HEK293 (cell line): ENCODE data around the gene MAGEA12.
"Not testable (repeated sequence)": the region's sequence is repeated elsewhere in the genome, so short reads cannot be mapped to it uniquely, and the experiment has no call there.

Experiments used
- CTCF ChIA-PET: fragments of 350-600 bp; formaldehyde crosslinking; extraction: SDS; loops from one replicate; lab custom pipeline; 2021; ENCODE audit warnings: antibody characterized with exemption; lab: Yijun Ruan, JAX
- POLR2A ChIA-PET: fragments of 300-600 bp; formaldehyde crosslinking; extraction: SDS; loops from one replicate; lab custom pipeline; 2020; ENCODE audit warnings: antibody characterized with exemption, inconsistent platforms; lab: Yijun Ruan, JAX
- H3K27ac ChIP-seq: fragments of 200-500 bp; sonication (Bioruptor generic); 2 replicates; pipeline ENCODE4 v1.5.1; 2014; ENCODE audit warnings: low read depth, low read length, control low read depth, inconsistent platforms; ENCODE audit errors: extremely low read depth
- H3K36me3 ChIP-seq, 2 experiments: fragments of 200-500 bp in 1 of 2; sonication (Bioruptor generic) in 1 of 2; 1 replicate in 1 of 2; 2 replicates in 1 of 2; pipeline ENCODE4 v1.5.1; 2014 to 2017; ENCODE audit warnings: inconsistent platforms in 2 of 2, low read length in 2 of 2; ENCODE audit not compliant: control insufficient read depth in 2 of 2, insufficient read depth in 1 of 2
- H3K4me1 ChIP-seq: fragments of 200-500 bp; sonication (Bioruptor generic); 2 replicates; pipeline ENCODE4 v1.5.1; 2014; ENCODE audit warnings: mild to moderate bottlenecking, low read length, inconsistent platforms; ENCODE audit not compliant: control insufficient read depth, insufficient read depth
- H3K4me3 ChIP-seq: 2 replicates; pipeline ENCODE4 v1.5.1; 2011; ENCODE audit warnings: low read depth, mild to moderate bottlenecking, control low read depth, low read length, moderate library complexity
- H3K9me3 ChIP-seq: fragments of 200-500 bp; sonication (Bioruptor generic); 2 replicates; pipeline ENCODE4 v1.5.1; 2014; ENCODE audit warnings: low read depth, low read length, inconsistent platforms; ENCODE audit not compliant: control insufficient read depth, insufficient read depth
- ZNF223 ChIP-seq: fragments of 450-650 bp; formaldehyde crosslinking; IDR thresholded peaks from 2 replicates; pipeline ENCODE4 v1.5.1; 2016; ENCODE audit warnings: missing biosample characterization, missing genetic modification characterization
- ZNF555 ChIP-seq: fragments of 450-650 bp; formaldehyde crosslinking; conservative IDR thresholded peaks from 2 replicates; pipeline ENCODE4 v1.5.1; 2017; ENCODE audit warnings: missing biosample characterization, mild to moderate bottlenecking, missing genetic modification characterization, inconsistent platforms
- ZNF664 ChIP-seq: fragments of 450-650 bp; formaldehyde crosslinking; IDR thresholded peaks from 2 replicates; pipeline ENCODE4 v1.5.1; 2016; ENCODE audit warnings: missing biosample characterization, missing genetic modification characterization

The MAGEA12 gene

DNA sequence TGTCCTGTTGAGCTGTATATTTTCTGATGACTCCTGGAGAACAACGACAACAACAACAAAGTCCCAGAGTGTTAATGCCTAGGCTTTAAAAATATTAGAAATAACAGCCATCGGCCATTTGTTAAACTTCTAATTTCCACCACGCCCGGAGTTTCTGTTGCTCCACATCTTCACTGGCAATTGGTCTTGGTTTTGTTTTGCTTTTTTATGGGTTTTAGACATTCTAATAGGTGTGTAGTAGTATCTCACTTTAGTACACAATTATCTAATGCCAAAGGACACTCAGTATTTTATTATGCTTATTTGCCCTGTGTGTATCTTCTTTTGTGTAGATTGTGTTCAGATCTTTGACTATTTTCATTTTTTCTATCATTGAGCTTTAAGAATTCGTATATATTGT, 5.0 kb downstream of the MAGEA12 start:
- POLR2A ChIA-PET = no interaction called here
- CTCF ChIA-PET = interaction anchor here (0.6 kb wide), 1 partner anchor 258 kb away, joined by 5 read pairs; no protein-coding TSS in a partner anchor
- H3K27ac ChIP-seq = no peak overlapping the region
- no peaks in the 10 kb centered on the region for H3K9me3 ChIP-seq
- H3K36me3 ChIP-seq = no peaks in the 10 kb centered on the region
- TF ChIP-seq ZNF664 (tag by site-specific recombination) (peak; percentile 72), ZNF223 (tag by site-specific recombination) (no peak), ZNF555 (tag by site-specific recombination) (no peak)
- H3K4me3 ChIP-seq = no peak overlapping the region
- H3K4me1 ChIP-seq = no peaks in the 10 kb centered on the region

DNA sequence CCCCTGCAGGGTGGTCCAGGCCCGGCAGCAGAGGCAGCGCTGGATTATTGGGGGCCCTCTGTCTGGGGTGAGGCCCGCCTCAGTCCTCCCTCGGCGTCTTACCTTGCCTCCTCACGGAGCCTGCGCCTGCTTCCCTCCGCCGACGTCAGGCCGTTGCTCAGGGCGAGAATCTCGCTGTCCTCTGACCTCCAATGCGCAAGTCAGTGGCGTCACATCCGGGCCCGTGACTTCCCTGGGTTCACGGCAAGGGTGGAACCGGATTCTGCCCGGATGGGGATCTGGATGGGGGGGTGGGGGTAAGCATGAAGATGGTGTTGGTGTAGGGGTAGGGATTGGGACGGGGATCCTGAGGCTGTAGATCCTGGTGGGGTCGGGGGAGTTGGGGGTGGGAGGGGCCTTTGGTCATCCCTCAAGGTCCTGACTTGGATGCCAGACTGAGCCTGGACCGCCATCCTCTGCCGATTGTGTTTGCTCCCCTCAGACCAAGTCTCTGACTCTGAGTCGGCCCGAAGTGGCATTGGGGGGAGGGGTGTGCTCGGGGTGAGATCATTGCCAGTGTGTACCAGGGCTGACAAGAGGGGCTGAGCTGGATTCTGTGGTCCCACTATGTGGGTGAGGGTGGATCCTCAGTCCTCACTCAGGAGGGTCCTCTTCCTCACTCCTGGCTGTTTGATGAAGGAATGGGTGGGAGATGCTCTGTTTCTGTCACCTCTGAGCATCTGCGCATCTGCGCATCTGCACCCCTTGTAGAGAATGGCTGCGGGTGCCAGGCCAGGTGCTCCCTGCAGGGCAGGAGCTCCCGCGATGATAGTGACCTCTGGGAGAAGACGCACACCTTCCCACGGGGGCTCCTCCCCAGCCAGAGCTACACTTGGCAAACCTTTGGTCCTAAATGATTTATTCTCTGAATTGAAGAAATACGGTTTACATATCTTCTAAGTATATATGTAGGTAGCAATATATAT, 20.4 kb downstream of the MAGEA12 start, which contains the start of gene MAGEA2:
TSS of gene MAGEA2 (minus strand) at position 157 of the 965 bp plus-strand sequence. CDS start 2,479 bp downstream, outside the sequence.
- H3K27ac ChIP-seq, CTCF ChIA-PET, H3K36me3 ChIP-seq, H3K4me3 ChIP-seq, H3K9me3 ChIP-seq, H3K4me1 ChIP-seq, POLR2A ChIA-PET: not testable (repeated sequence)

GRCh38 chrX:152754871-152755270, 21.3 kb downstream of the MAGEA12 start:
- H3K36me3 ChIP-seq, CTCF ChIA-PET, POLR2A ChIA-PET, H3K4me1 ChIP-seq, H3K4me3 ChIP-seq, H3K27ac ChIP-seq, H3K9me3 ChIP-seq: not testable (repeated sequence)

GRCh38 chrX:152758918-152759317, 25.4 kb downstream of the MAGEA12 start, which contains the start of gene CSAG3:
TSS of gene CSAG3 (plus strand) at chrX:152759218.
- H3K4me3 ChIP-seq, H3K36me3 ChIP-seq, POLR2A ChIA-PET, H3K9me3 ChIP-seq, H3K4me1 ChIP-seq, CTCF ChIA-PET, H3K27ac ChIP-seq: not testable (repeated sequence)

- H3K4me3 ChIP-seq, H3K27ac ChIP-seq, H3K4me1 ChIP-seq, POLR2A ChIA-PET, H3K36me3 ChIP-seq, H3K9me3 ChIP-seq, CTCF ChIA-PET: not testable (repeated sequence)
Observed at GRCh38 chrX:152759544-152759943, 26.0 kb downstream of the MAGEA12 start.

DNA sequence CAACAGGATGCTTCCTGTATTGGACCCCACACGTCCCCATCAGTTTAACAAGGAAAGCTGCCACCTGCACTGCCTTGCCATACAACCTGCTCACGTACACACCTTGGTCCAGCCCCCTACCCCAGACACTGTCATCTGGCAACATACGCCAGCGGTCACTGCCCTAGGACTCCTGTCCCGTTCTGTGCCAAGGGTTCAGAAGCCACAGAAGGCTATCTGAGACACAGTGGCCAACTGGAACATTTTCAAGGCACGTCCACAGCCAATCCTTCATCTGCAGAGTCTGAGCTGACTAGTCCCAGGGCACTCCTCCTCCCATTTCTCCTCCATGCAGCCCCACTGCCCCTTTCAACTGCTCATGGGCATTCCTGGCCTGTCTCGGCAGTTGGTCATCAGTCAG, 28.0 kb downstream of the MAGEA12 start:
- H3K9me3 ChIP-seq, CTCF ChIA-PET, H3K36me3 ChIP-seq, H3K27ac ChIP-seq, H3K4me1 ChIP-seq, POLR2A ChIA-PET, H3K4me3 ChIP-seq: not testable (repeated sequence)

DNA sequence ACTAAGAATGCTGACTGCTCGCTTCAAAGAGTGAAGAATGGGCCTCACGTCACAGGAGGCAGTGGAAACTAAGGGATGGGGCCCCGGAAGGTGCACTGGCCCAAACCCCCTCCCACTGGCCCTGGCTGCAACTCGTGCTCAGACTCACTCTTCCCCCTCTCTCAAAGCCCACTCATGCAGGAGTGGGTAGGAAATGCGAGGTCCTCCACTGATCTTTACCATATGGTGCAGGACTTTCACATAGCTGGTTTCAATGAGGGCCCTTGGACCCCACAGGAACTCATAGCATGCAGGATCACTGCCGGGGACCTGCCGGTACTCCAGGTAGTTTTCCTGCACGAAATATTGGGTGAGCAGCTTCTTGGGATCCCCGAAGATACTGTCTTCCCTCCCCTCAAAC, 33.0 kb downstream of the MAGEA12 start:
- H3K4me1 ChIP-seq, H3K27ac ChIP-seq, POLR2A ChIA-PET, H3K4me3 ChIP-seq, CTCF ChIA-PET, H3K9me3 ChIP-seq, H3K36me3 ChIP-seq: not testable (repeated sequence)

GRCh38 chrX:152769549-152770289, 36.2 kb downstream of the MAGEA12 start, which contains the start of gene MAGEA6:
TSS of gene MAGEA6 (minus strand) at chrX:152769689. CDS start at chrX:152767650, 2,039 bp downstream.
- POLR2A ChIA-PET, H3K4me1 ChIP-seq, CTCF ChIA-PET, H3K36me3 ChIP-seq, H3K4me3 ChIP-seq, H3K27ac ChIP-seq, H3K9me3 ChIP-seq: not testable (repeated sequence)

GRCh38 chrX:152787062-152787461, 53.5 kb downstream of the MAGEA12 start:
- H3K9me3 ChIP-seq, H3K4me1 ChIP-seq, H3K36me3 ChIP-seq, CTCF ChIA-PET, H3K27ac ChIP-seq, POLR2A ChIA-PET, H3K4me3 ChIP-seq: not testable (repeated sequence)
